Measurements from ENCODE around the gene MPZL2.
A peak's percentile ranks its signal among the peaks of the same experiment; 100 is the strongest.

The MPZL2 gene

DNA sequence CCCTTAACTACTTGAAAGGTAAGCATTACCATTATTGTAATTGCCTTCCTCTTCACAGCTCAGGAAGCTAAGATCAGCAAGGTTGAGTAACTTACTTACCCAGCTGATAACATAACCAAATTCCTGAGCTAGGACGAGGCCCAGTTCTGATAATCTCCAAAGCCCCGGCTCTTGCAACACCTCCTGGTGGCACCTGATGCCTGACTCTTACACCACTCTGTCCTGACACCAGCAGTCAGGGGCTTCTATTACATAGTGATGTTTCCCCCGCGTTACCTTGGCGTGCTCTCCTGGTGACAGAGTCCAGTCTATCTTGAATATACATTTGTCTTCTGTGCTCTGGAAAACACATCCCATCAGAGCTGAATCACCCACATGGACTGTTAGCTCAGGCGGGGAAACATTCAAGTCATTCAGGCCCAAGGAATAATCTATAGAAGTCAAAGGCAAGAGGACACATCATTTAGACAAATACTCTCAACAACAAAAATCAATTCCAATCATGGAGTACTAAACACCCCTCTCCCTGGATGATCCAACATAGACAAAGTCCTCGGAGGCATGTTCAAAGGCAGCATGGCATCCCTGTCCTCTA lies 51.9 kb downstream of the MPZL2 start:
- Histone ChIP-seq H3K36me3 (peaks cover 0 to 46% (median 0%) of the 10 kb centered on the region in 11 experiments; a peak in 4 of 22 replicates), H3K4me3 (peak overlapping the region in 2 of 10 experiments; percentile 4 to 34; a peak in 2 of 20 replicates), H3K27me3 (no peaks in the 10 kb centered on the region), H3K4me2 (peak overlapping the region in 9 of 11 experiments; percentile 70 to 99 (median 82); a peak in 18 of 22 replicates), H3K9me3 (replicated peaks in 1 of 11) (no peaks in the 10 kb centered on the region), H3K4me1 (peaks cover 44 to 98% (median 74%) of the 10 kb centered on the region in 10 experiments), H4K20me1 (no peaks in the 10 kb centered on the region), H3K27ac (peak overlapping the region in 7 of 11 experiments; percentile 13 to 90 (median 85); a peak in 12 of 22 replicates), H3K9ac (peak overlapping the region in 1 of 11 experiments; percentile 29; a peak in 1 of 22 replicates)
- 0 out of 22 replicates have a peak, but pooled peaks of 1 of the 11 experiments have one; percentile 14 for TF ChIP-seq Cebpa-rat (IDR thresholded peaks at IDR 0.05)

DNA sequence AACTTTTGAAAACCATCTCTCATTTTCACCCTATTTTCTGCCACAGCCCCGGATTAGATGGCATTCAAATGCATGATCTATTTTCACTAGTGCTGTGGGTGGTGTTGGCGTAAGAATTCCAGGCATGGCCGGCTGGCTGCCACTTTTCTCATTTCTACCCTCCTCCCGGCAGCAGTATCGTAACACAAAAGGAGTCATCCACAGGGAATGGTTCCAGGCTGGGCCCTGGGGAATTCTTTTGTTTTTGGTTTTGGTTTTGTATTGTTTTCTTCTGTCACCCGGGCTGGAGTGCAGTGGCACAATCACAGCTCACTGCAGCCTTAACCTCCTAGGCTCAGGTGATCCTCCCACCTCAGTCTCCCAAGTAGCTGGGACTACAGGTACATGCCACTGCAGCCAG lies 53.1 kb downstream of the MPZL2 start:
- Histone ChIP-seq H3K9me3 (replicated peaks in 1 of 11) (no peaks in the 10 kb centered on the region), H3K27ac (peak overlapping the region in 3 of 11 experiments; percentile 34 to 89 (median 86); a peak in 4 of 22 replicates), H3K4me3 (peak overlapping the region in 1 of 10 experiments; percentile 34; a peak in 1 of 20 replicates), H4K20me1 (no peaks in the 10 kb centered on the region), H3K4me2 (peak overlapping the region in 10 of 11 experiments; percentile 6 to 99 (median 81); a peak in 16 of 22 replicates), H3K27me3 (no peaks in the 10 kb centered on the region), H3K4me1 (peaks cover 42 to 98% (median 74%) of the 10 kb centered on the region in 10 experiments), H3K36me3 (peaks cover 0 to 46% (median 0%) of the 10 kb centered on the region in 11 experiments; a peak in 4 of 22 replicates), H3K9ac (0 out of 22 replicates have a peak overlapping the region, but pooled peaks of 1 of the 11 experiments have one; percentile 17)
- no peak for TF ChIP-seq Cebpa-rat (IDR thresholded peaks at IDR 0.05)

DNA sequence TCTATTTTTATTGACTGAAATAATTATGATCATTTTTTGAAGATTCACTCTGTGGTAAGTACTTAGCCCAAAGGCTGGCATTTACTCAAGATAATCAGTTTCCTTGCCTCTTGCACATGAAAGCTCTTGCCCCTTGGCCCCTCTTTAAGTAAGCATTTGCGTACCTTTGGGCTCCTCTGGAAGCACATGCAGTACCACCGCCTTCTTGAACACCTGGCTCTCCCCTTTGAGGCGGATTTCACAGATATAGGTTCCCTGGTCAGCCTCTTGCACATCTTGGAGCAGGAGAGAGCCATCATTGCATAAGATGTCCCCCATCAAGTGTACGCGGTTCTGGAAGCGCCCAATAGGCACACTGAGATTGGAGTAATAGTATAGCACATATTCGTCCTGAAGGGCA lies 53.8 kb downstream of the MPZL2 start:
- Histone ChIP-seq H3K4me1 (peaks cover 38 to 98% (median 71%) of the 10 kb centered on the region in 10 experiments), H3K4me3 (peak overlapping the region in 1 of 10 experiments; percentile 34; a peak in 1 of 20 replicates), H3K4me2 (peak overlapping the region in 6 of 11 experiments; percentile 31 to 99 (median 90); a peak in 9 of 22 replicates), H3K27ac (no peak overlapping the region), H3K9me3 (replicated peaks in 1 of 11) (no peaks in the 10 kb centered on the region), H3K27me3 (no peaks in the 10 kb centered on the region), H3K36me3 (peaks cover 0 to 53% (median 0%) of the 10 kb centered on the region in 11 experiments; a peak in 4 of 22 replicates), H3K9ac (no peak overlapping the region), H4K20me1 (no peaks in the 10 kb centered on the region)
- no peak for TF ChIP-seq Cebpa-rat (IDR thresholded peaks at IDR 0.05)

DNA sequence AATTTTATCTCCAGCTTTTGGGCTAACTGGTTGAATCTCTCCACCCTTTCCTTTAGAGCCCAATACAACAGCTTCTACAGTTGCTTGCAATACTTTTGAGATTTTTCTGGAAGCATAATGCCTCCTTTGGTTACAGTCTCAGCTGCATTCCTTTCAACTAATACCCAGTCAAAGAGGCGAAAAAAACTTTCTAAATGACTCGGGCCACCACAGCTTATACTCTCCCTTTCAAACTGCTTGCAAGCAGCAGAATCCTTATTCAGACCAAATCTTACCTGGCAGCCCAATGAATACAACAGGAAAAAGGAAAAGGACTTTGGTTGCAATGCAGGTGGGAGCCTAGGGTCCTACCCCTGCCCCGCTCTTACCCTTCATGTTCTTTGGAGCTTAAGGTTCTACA lies 55.1 kb downstream of the MPZL2 start:
- H3K36me3 ChIP-seq, result peaks cover 0 to 66% (median 0%) of the 10 kb centered on the region in 11 experiments; a peak in 6 of 22 replicates
- no peaks in the 10 kb centered on the region for H3K9me3 ChIP-seq (replicated peaks in 1 of 11)
- H3K4me3 ChIP-seq, result no peak overlapping the region; a peak in 1 of 20 replicates
- H3K4me2 ChIP-seq, result peak overlapping the region in 3 of 11 experiments; percentile 68 to 91 (median 73); a peak in 6 of 22 replicates
- H3K27me3 ChIP-seq, result no peaks in the 10 kb centered on the region
- peaks cover 26 to 100% (median 59%) of the 10 kb centered on the region in 10 experiments for H3K4me1 ChIP-seq
- H3K9ac ChIP-seq, result peak overlapping the region in 1 of 11 experiments; percentile 22; a peak in 1 of 22 replicates
- no peak for TF ChIP-seq Cebpa-rat (IDR thresholded peaks at IDR 0.05)
- H3K27ac ChIP-seq, result peak overlapping the region in 2 of 11 experiments; percentile 13 to 27; a peak in 2 of 22 replicates
- no peaks in the 10 kb centered on the region for H4K20me1 ChIP-seq

DNA sequence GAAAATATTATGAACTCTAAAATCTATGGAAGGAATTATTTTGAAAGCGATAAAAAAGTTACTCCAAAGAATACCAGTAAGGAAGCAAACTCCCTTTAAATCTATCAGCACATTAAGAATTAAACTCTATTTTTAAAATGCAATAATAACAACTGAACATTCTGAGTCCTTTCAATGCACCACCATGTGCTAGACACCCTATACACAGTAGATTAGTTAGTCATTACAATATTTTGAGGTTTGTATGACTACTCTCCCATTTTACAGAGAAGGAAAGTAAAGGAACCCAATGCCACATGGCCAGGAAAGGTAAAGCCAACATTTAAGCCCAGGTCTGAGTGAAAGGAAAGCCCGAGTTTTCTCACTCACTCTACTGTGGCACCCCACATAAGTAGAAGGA lies 57.0 kb downstream of the MPZL2 start:
- Histone ChIP-seq H3K27ac (peak overlapping the region in 8 of 11 experiments; percentile 61 to 89 (median 82); a peak in 14 of 22 replicates), H3K4me3 (no peak overlapping the region), H3K4me1 (peaks cover 11 to 100% (median 44%) of the 10 kb centered on the region in 10 experiments), H3K27me3 (no peaks in the 10 kb centered on the region), H4K20me1 (no peaks in the 10 kb centered on the region), H3K4me2 (peak overlapping the region; percentile 14 to 91 (median 60); a peak in 18 of 22 replicates), H3K9me3 (replicated peaks in 1 of 11) (no peaks in the 10 kb centered on the region), H3K9ac (peak overlapping the region in 5 of 11 experiments; percentile 35 to 76 (median 70); a peak in 6 of 22 replicates), H3K36me3 (peaks cover 0 to 80% (median 0%) of the 10 kb centered on the region in 11 experiments; a peak in 6 of 22 replicates)
- no peak for TF ChIP-seq Cebpa-rat (IDR thresholded peaks at IDR 0.05)

DNA sequence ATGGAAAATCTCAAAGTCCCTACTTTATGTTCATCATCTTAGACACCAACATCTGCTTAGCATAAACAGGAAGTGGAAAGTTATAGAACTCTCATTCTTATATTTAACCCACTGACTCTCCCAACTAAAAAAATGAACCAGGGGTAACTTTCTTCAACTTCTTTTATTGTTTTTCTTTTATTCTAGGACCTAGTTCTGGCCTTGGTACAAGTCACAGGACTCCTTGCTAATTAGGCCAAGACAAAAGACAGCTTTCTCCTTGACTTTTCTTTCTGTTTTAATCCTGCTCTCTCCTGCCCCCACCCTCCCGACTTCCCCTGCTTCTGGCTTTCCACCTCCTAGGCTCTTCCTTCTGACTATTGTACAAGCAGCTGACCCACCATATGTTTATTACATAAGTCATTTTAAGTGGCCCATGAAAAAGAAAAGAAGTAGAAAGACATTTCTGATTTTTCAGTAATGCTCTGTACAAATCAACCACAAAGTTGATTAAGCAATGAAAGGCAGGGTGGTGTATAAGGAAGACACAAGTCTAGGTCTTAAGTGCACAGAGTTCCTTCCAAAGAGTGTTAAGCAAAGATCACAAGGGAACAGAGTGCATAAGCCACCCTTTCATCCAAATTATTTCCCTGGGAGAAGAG lies 57.6 kb downstream of the MPZL2 start:
- H3K27me3 ChIP-seq, result no peaks in the 10 kb centered on the region
- H4K20me1 ChIP-seq, result no peaks in the 10 kb centered on the region
- H3K4me2 ChIP-seq, result peak overlapping the region; percentile 14 to 91 (median 60); a peak in 20 of 22 replicates
- no peak overlapping the region for H3K4me3 ChIP-seq
- H3K36me3 ChIP-seq, result peaks cover 0 to 80% (median 0%) of the 10 kb centered on the region in 11 experiments; a peak in 6 of 22 replicates
- no peaks in the 10 kb centered on the region for H3K9me3 ChIP-seq (replicated peaks in 1 of 11)
- peak overlapping the region in 6 of 11 experiments; percentile 21 to 76 (median 68); a peak in 11 of 22 replicates for H3K9ac ChIP-seq
- peaks cover 11 to 98% (median 38%) of the 10 kb centered on the region in 10 experiments for H3K4me1 ChIP-seq
- peak overlapping the region; percentile 1 to 89 (median 74); a peak in 20 of 22 replicates for H3K27ac ChIP-seq
- TF ChIP-seq Cebpa-rat (IDR thresholded peaks at IDR 0.05), result peak in 5 of 11 experiments; percentile 8 to 61 (median 28); a peak in 4 of 22 replicates

DNA sequence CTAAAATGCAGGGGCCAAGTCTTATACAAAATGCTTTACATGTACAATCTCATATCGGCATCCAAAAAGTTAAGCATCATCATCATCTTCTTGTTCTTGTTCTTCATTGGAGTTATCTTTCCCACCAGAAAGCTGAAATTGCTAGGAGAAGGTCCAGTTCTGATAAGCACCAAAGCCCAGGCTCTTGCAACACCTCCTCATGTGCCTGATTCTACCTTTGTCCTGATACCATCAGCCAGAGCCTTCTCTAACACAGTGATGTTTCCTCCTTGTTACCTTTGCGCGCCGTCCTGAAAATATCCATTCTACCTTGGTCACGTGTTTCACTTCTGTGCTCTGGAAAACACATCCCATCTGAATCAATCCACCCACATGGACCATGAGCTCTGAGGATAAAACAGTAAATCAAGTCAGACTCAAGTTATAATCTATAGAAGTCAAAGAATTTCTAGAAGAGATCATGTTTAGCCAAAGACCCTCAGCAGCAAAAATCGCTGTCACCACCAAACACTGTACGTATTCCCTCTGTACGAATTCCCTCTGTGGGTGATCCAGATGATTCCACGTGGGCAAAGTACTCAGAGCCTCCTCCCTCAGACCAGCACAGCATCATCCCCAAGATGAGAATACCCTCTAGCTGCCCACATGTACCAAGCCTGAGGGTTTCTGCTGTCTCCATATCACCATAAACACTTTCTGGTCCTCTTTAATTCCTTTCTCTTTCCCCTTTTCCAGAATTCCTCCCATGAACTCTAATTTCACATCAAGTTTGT lies 58.3 kb downstream of the MPZL2 start:
- H3K9me3 ChIP-seq (replicated peaks in 1 of 11), result no peaks in the 10 kb centered on the region
- H3K4me2 ChIP-seq, result peak overlapping the region; percentile 14 to 91 (median 60); a peak in 20 of 22 replicates
- H3K27me3 ChIP-seq, result no peaks in the 10 kb centered on the region
- peaks cover 10 to 98% (median 31%) of the 10 kb centered on the region in 10 experiments for H3K4me1 ChIP-seq
- H3K9ac ChIP-seq, result peak overlapping the region in 5 of 11 experiments; percentile 21 to 76 (median 70); a peak in 10 of 22 replicates
- H3K4me3 ChIP-seq, result no peak overlapping the region
- peaks cover 0 to 80% (median 0%) of the 10 kb centered on the region in 11 experiments; a peak in 6 of 22 replicates for H3K36me3 ChIP-seq
- peak overlapping the region; percentile 1 to 89 (median 74); a peak in 20 of 22 replicates for H3K27ac ChIP-seq
- no peak for TF ChIP-seq Cebpa-rat (IDR thresholded peaks at IDR 0.05)
- no peaks in the 10 kb centered on the region for H4K20me1 ChIP-seq

All from BLaER1 treated with 17β-estradiol and CSF1 and Interleukin-3, amounts not matched to agents 10 nM and 100 nM (cell line).